Urothelium cell line (cell line): Measurements from ENCODE around the gene ZNF829.

Experiments
- DNase-seq: peaks from one replicate; pipeline ENCODE4 v3.0.0; 2011; ENCODE audit warnings: low spot score, mixed read lengths
- FAIRE-seq: peaks from 2 replicates; lab custom pipeline; 2011; peaks lifted over from hg19 to GRCh38; lab: Jason Lieb, UNC

ZNF829 gene

GRCh38 chr19:36915992-36916830 lies at the start of gene ZNF829, which contains the start of gene ZNF568:
Gene ZNF829, minus strand, starts transcription at chr19:36916291. Its CDS starts 1,124 bp downstream, at chr19:36915167.
Gene ZNF568, plus strand, starts transcription at chr19:36916332. Its CDS starts 6,439 bp downstream, at chr19:36922771.
- peak; percentile 87 for DNase-seq

GRCh38 chr19:36963280-36963679 lies 47.2 kb upstream of the ZNF829 start:
- no peak for FAIRE-seq
- DNase-seq = no peak

More at GRCh38 chr19:36915992-36916830, at the start of gene ZNF829, which contains the start of gene ZNF568:
- peak; percentile 86 for FAIRE-seq

- DNase-seq = no peak
- no peak for FAIRE-seq
These were observed 46.3 kb upstream of the ZNF829 start for GRCh38 chr19:36962346-36962745.

GRCh38 chr19:36950335-36951119 lies 34.4 kb upstream of the ZNF829 start:
- no peak for DNase-seq
- FAIRE-seq = no peak

- no peak for FAIRE-seq
These were observed 23.1 kb upstream of the ZNF829 start for GRCh38 chr19:36939153-36939552.

GRCh38 chr19:36931684-36932083 lies 15.6 kb upstream of the ZNF829 start:
- FAIRE-seq = no peak

More at GRCh38 chr19:36939153-36939552, 23.1 kb upstream of the ZNF829 start:
- no peak for DNase-seq

GRCh38 chr19:36918090-36918489 lies 2.0 kb upstream of the ZNF829 start:
- DNase-seq = no peak
- FAIRE-seq = no peak

More at GRCh38 chr19:36931684-36932083, 15.6 kb upstream of the ZNF829 start:
- DNase-seq = no peak

- FAIRE-seq = no peak
- DNase-seq = no peak
These were observed 900 bp upstream of the ZNF829 start for GRCh38 chr19:36916991-36917390.

- no peak for FAIRE-seq
- DNase-seq = no peak
These were observed 17.7 kb downstream of the ZNF829 start for GRCh38 chr19:36898422-36898821.

- FAIRE-seq (no peak), DNase-seq (no peak)
These were observed 21.2 kb downstream of the ZNF829 start for GRCh38 chr19:36894849-36895383.

GRCh38 chr19:36891768-36892357 lies 24.2 kb downstream of the ZNF829 start:
- FAIRE-seq (no peak), DNase-seq (no peak)

- DNase-seq = no peak
These were observed 38.8 kb downstream of the ZNF829 start for GRCh38 chr19:36876993-36877938.

GRCh38 chr19:36851898-36852297 lies 64.2 kb downstream of the ZNF829 start:
- DNase-seq (no peak), FAIRE-seq (no peak)

More at GRCh38 chr19:36876993-36877938, 38.8 kb downstream of the ZNF829 start:
- FAIRE-seq = no peak

GRCh38 chr19:36850559-36851442 lies 65.3 kb downstream of the ZNF829 start, which contains the start of gene ZNF345:
Gene ZNF345, plus strand, starts transcription at chr19:36850876. Its CDS starts 25,955 bp downstream, at chr19:36876831.
- peak; percentile 90 for DNase-seq
- FAIRE-seq = peak; percentile 74

- FAIRE-seq (no peak), DNase-seq (peak; percentile 90)
These were observed 66.2 kb downstream of the ZNF829 start for GRCh38 chr19:36849701-36850558.

- no peak for FAIRE-seq
- no peak for DNase-seq
These were observed 68.1 kb downstream of the ZNF829 start for GRCh38 chr19:36847968-36848367.

- FAIRE-seq = no peak
These were observed 77.2 kb downstream of the ZNF829 start for GRCh38 chr19:36838784-36839324.

More at GRCh38 chr19:36838784-36839324, 77.2 kb downstream of the ZNF829 start:
- DNase-seq = no peak
